Kidney (tissue), 14 donors: ENCODE results near the gene RHOF. TPM values are rescaled to one million over a fixed set of nuclear protein-coding genes. Genes with fewer than 3 reads are reported as not detected.

ENCODE experiments used
- DNase-seq, 5 donors: peaks; one replicate each; pipeline ENCODE4 v3.0.0-alpha.2; 2013 to 2020
- FAIRE-seq: peaks from 2 replicates; lab custom pipeline; 2012; peaks lifted over from hg19 to GRCh38; lab: Jason Lieb, UNC
- H3K27ac ChIP-seq, 2 donors: one replicate each; pipeline ENCODE4 v1.7.0; 2013; ENCODE audit warnings: low read depth in 2 of 2, low read length in 2 of 2, inconsistent platforms in 1 of 2
- H3K27me3 ChIP-seq: one replicate; pipeline ENCODE4 v1.7.1; 2013; ENCODE audit warnings: low read length, inconsistent platforms; ENCODE audit not compliant: control insufficient read depth, insufficient read depth
- H3K36me3 ChIP-seq, 3 donors: one replicate each; pipeline versions ENCODE4 v1.7.0 to v1.7.1; 2013; ENCODE audit warnings: low read length in 3 of 3, control low read depth in 1 of 3, inconsistent platforms in 1 of 3; ENCODE audit not compliant: insufficient read depth in 3 of 3, control insufficient read depth in 2 of 3
- H3K4me1 ChIP-seq, 3 donors: one replicate each; pipeline versions ENCODE4 v1.7.0 to v1.7.1; 2013; ENCODE audit warnings: low read length in 3 of 3, inconsistent platforms in 1 of 3, low read depth in 1 of 3; ENCODE audit not compliant: control insufficient read depth in 2 of 3, insufficient read depth in 2 of 3
- H3K4me3 ChIP-seq, 3 donors: one replicate each; pipeline versions ENCODE4 v1.7.0 to v1.8.1; 2013; ENCODE audit warnings: low read length in 3 of 3, control low read depth in 1 of 3, inconsistent platforms in 1 of 3
- H3K9ac ChIP-seq, 3 donors: one replicate each; pipeline versions ENCODE4 v1.7.0 to v1.7.1; 2013; ENCODE audit warnings: low read length in 3 of 3, control low read depth in 1 of 3, inconsistent platforms in 1 of 3
- H3K9me3 ChIP-seq, 3 donors: one replicate each; pipeline versions ENCODE4 v1.7.0 to v1.7.1; 2013; ENCODE audit warnings: low read length in 3 of 3, control low read depth in 1 of 3, inconsistent platforms in 1 of 3; ENCODE audit not compliant: control insufficient read depth in 2 of 3, insufficient read depth in 1 of 3
- intact Hi-C: fragments of 100-400 bp; cut with DNase I; formaldehyde crosslinking; loops from one replicate; pipeline ENCODE4 v1.11.1; 2022
- polyA plus RNA-seq: library from polyadenylated mRNA; stranded (reverse); fragments of 350-450 nt; fragmentation: Illumina TruSeq; extraction: RNeasy Lipid Tissue Mini Kit (QIAGEN cat#74804); gene quantifications from one replicate; pipeline ENCODE4 v1.2.3, GENCODE V29; 2014; ENCODE audit warnings: low read depth, low replicate concordance; ENCODE audit not compliant: insufficient read depth
- total RNA-seq: library from RNA; stranded (reverse); fragmentation: NEBNext Ultra II Directional; extraction: Animal tissue kit (Norgen Biotek cat#: 25700); gene quantifications from one replicate; pipeline ENCODE4 v1.2.1, GENCODE V29; 2021
- TF ChIP-seq, protein P1 (sequence below): IDR thresholded peaks from 3 replicates; pipeline ENCODE4 v1.5.1; 2012; ENCODE audit warnings: mild to moderate bottlenecking, moderate library complexity, borderline replicate concordance; ENCODE audit not compliant: insufficient read depth; ENCODE audit errors: extremely low read depth
- donor health status: control.
- donor health status: control.
- donor health status: control.
- donor health status: control.
- donor health status: control.
- donor health status: DM: yes; HTN: yes; CAD: no.
- donor health status: Normal renal cell carcinoma (clear cell type).

Gene RHOF
- total and polyA plus RNA-seq, 2 donors from 2014 or later = 23.9 to 42.6 TPM

DNA sequence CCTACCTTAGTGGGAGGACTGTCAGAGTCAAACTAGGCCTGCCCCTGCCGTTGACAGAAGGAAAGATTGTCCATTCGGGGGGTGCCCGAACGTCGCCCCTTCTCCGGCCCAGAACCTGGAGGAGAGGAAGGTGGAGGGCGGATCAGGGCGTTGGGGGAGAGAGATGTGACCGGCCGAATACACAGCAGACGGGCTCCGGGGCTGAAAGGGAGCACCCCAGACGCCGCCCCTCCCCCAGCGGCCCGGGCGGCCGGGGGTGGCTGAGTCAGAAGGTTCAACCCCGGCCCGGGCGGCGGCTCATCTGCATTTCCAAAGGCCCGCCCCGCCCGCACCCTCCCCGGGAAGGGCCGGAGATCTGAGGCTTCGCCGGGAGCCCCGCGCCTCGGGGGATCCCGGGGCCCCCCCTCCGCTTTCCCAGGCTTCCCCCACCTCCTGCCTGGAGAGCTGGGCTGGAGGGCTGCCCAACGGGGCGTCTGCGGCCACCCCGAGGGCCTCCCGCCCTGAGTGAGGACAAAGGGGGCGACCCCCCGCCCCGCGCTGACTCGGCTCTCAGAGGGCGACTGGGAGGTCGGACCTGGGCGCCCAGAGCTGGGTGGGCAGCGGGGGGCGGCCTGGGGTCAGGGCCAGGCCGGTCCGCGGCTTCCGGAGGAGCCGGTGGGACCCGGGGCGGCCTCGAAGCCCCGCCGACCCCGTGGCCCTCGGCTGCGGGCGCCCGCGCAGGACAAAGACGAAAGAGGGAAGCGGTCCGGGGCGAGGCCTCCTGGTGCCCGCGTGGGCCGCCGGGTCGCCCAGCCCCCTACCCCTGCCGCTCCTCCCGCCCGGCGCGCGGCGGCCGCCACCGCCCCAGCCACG, 6.6 kb upstream of the RHOF start:
- Histone ChIP-seq H3K9me3 (no peaks in the 10 kb centered on the region), H3K27ac (peak overlapping the region; percentile 100), H3K4me1 (peaks cover 0 to 31% (median 22%) of the 10 kb centered on the region in 3 donors), H3K36me3 (peaks cover 2 to 9% (median 4%) of the 10 kb centered on the region in 3 donors), H3K9ac (peak overlapping the region in 2 of 3 donors; percentile 61), H3K27me3 (no peaks in the 10 kb centered on the region), H3K4me3 (peak overlapping the region; percentile 30 to 66 (median 58))
- DNase-seq (peak; percentile 57 to 98 (median 83)), FAIRE-seq (no peak)
- TF ChIP-seq, protein P1, sequence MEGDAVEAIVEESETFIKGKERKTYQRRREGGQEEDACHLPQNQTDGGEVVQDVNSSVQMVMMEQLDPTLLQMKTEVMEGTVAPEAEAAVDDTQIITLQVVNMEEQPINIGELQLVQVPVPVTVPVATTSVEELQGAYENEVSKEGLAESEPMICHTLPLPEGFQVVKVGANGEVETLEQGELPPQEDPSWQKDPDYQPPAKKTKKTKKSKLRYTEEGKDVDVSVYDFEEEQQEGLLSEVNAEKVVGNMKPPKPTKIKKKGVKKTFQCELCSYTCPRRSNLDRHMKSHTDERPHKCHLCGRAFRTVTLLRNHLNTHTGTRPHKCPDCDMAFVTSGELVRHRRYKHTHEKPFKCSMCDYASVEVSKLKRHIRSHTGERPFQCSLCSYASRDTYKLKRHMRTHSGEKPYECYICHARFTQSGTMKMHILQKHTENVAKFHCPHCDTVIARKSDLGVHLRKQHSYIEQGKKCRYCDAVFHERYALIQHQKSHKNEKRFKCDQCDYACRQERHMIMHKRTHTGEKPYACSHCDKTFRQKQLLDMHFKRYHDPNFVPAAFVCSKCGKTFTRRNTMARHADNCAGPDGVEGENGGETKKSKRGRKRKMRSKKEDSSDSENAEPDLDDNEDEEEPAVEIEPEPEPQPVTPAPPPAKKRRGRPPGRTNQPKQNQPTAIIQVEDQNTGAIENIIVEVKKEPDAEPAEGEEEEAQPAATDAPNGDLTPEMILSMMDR = no peak
- intact Hi-C loops = no loop called here

- no peak for FAIRE-seq
- H3K27ac ChIP-seq = peak overlapping the region; percentile 100
- H3K27me3 ChIP-seq = no peaks in the 10 kb centered on the region
- no peaks in the 10 kb centered on the region for H3K9me3 ChIP-seq
- peaks cover 0 to 39% (median 30%) of the 10 kb centered on the region in 3 donors for H3K4me1 ChIP-seq
- H3K36me3 ChIP-seq = peaks cover 2 to 10% (median 4%) of the 10 kb centered on the region in 3 donors
- peak in 4 of 5 donors; percentile 73 to 92 (median 85) for DNase-seq
- peak overlapping the region in 2 of 3 donors; percentile 27 to 82 for H3K9ac ChIP-seq
- TF ChIP-seq, protein P1 = no peak
- peak overlapping the region; percentile 30 to 66 (median 60) for H3K4me3 ChIP-seq
- intact Hi-C loops = no loop called here
These were observed 5.8 kb upstream of the RHOF start for GRCh38 chr12:121799156-121799841.

- Histone ChIP-seq H3K4me3 (peak overlapping the region; percentile 4 to 64 (median 60)), H3K9me3 (no peaks in the 10 kb centered on the region), H3K27ac (peak overlapping the region; percentile 100), H3K4me1 (peaks cover 0 to 42% (median 30%) of the 10 kb centered on the region in 3 donors), H3K36me3 (peaks cover 2 to 10% (median 4%) of the 10 kb centered on the region in 3 donors), H3K27me3 (no peaks in the 10 kb centered on the region), H3K9ac (peak overlapping the region in 1 of 3 donors; percentile 82)
- intact Hi-C loops = no loop called here
- DNase-seq (peak in 2 of 5 donors; percentile 23 to 59), FAIRE-seq (no peak)
- TF ChIP-seq, protein P1 = no peak
These were observed 5.3 kb upstream of the RHOF start for GRCh38 chr12:121798787-121799155.
